Endothelial cell of umbilical vein (primary cell): ENCODE data around the gene RBBP5.

ENCODE experiments used
- POLR2AphosphoS5 ChIP-seq: IDR thresholded peaks from 2 replicates; pipeline ENCODE4 v1.6.1; 2012; ENCODE audit warnings: low read depth, mild to moderate bottlenecking, control low read depth, low read length, moderate library complexity; ENCODE audit not compliant: insufficient read depth
- TF ChIP-seq, protein P1 (sequence below), 2 donors: IDR thresholded peaks; 1 replicate in 1 of 2; 2 replicates in 1 of 2; pipeline ENCODE4 v1.5.1; 2011; ENCODE audit warnings: low read length in 2 of 2, mild to moderate bottlenecking in 2 of 2, moderate library complexity in 2 of 2, control low read depth in 1 of 2, inconsistent platforms in 1 of 2, low read depth in 1 of 2; ENCODE audit not compliant: insufficient read depth in 1 of 2; ENCODE audit errors: extremely low read depth in 1 of 2
- TF ChIP-seq, protein P2 (sequence below): IDR thresholded peaks from 2 replicates; pipeline ENCODE4 v1.6.1; 2011; ENCODE audit not compliant: insufficient read depth, insufficient read length

DNA sequence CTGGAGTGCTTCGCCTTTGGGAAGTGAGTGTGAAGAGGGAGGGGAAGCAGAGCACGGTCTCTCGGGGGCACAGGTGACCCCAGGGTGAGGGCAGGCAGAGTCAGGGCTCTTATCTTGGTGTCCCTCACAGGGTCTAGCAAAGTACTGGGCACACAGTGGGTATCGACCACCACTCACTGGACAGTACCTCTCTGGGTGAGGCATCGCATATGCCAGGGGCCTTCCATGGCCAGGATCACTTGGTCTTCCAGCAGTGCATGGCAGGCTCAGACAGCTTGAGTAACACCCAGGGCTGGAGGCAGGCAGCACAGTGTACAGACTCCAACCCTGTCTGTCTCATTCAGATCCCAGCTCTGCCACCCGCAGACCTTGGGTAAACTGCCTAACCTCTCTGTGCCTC, 62.1 kb downstream of the RBBP5 start:
- TF ChIP-seq, protein P1, sequence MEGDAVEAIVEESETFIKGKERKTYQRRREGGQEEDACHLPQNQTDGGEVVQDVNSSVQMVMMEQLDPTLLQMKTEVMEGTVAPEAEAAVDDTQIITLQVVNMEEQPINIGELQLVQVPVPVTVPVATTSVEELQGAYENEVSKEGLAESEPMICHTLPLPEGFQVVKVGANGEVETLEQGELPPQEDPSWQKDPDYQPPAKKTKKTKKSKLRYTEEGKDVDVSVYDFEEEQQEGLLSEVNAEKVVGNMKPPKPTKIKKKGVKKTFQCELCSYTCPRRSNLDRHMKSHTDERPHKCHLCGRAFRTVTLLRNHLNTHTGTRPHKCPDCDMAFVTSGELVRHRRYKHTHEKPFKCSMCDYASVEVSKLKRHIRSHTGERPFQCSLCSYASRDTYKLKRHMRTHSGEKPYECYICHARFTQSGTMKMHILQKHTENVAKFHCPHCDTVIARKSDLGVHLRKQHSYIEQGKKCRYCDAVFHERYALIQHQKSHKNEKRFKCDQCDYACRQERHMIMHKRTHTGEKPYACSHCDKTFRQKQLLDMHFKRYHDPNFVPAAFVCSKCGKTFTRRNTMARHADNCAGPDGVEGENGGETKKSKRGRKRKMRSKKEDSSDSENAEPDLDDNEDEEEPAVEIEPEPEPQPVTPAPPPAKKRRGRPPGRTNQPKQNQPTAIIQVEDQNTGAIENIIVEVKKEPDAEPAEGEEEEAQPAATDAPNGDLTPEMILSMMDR (IDR thresholded peaks at IDR 0.05; ENCODE audit: extremely low read depth in 1 of 2, insufficient read depth in 1 of 2, low read depth in 1 of 2, low read length in 2 of 2): no peak
- TF ChIP-seq POLR2AphosphoS5: no peak
- TF ChIP-seq, protein P2, sequence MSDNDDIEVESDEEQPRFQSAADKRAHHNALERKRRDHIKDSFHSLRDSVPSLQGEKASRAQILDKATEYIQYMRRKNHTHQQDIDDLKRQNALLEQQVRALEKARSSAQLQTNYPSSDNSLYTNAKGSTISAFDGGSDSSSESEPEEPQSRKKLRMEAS: no peak
